ENCODE results near the gene AAK1.
"Not testable (repeated sequence)": the region's sequence is repeated elsewhere in the genome, so short reads cannot be mapped to it uniquely, and the experiment has no call there.

AAK1 gene

DNA sequence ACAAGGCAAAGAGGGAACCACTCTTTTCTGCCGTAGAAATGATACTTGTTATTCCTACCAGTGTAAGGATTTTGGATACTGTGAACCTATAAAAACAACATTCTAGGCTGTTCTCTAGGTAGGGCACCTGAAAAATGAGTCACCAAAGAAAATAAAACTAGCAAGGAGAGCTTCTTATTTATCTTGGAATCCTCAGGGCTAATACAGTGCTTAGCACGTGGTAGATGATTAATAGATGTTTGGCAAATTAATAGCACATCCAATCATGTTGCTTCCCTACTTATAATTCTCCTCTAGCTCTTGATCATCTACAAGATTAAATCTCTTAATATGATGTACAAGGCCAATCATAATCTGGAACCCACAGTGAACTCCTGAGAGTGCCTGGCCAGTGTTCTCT lies 73.1 kb downstream of the AAK1 start:
- DNase-seq, result no peak

DNA sequence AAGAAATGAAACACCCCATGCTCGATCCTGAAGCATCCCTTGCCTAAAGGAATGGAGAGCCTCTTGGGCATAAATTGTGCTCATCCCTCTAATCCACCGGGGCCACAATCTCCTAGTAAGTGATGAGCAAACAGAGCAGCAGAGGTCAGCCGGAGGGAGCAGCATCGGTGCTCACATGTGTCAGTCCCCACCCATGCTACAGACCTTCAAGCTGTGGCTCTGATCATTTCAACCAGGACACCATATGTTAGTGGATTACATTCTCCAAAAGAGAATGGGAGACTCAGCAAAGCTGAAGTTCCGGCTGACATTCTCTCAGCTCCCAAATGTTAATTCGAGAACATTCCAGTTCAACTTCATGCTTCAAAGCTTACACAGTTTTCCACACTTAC lies 75.6 kb downstream of the AAK1 start:
- no peak for DNase-seq

GRCh38 chr2:69567157-69567908 lies 76.2 kb downstream of the AAK1 start:
- no peak for DNase-seq

DNA sequence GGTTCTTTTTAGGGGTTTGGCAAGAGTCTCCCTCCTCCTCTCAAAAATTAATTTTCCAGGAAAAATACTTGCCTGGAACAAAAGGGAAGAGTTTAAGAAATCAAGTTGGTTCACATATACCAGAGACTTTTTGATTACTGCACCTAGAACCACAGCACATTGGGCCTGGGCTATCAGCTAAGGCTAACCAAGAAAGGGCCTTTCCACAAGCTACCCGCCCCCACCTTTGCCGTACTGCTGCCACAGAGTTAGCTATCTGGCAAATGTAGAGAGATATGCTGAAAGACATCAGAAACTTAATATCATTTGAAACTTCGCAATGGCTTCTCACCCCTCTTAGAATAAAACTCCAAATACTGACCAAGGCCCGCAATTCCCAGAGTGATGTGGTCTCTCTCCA lies 76.9 kb downstream of the AAK1 start:
- DNase-seq, result no peak

DNA sequence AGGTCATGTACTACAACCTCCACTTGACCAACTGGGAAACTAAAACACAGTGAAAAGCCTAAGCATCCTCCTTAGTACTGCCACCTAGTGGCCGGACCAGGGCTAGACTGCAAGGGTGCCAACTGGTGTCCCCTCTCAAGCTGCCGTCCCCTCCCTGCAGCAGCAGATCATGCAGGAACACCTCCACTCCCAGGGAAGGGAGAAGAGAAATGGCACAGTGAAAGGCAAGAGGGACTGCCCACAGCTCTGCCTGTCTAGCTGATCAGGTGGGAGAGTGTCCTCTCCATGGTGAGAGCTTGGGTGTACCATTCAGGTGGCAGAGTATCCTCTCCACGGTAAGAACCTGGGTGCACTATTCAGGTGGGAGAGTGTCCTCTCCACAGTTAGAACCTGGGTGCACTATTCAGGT lies 78.1 kb downstream of the AAK1 start:
- peak; percentile 50 for DNase-seq

DNA sequence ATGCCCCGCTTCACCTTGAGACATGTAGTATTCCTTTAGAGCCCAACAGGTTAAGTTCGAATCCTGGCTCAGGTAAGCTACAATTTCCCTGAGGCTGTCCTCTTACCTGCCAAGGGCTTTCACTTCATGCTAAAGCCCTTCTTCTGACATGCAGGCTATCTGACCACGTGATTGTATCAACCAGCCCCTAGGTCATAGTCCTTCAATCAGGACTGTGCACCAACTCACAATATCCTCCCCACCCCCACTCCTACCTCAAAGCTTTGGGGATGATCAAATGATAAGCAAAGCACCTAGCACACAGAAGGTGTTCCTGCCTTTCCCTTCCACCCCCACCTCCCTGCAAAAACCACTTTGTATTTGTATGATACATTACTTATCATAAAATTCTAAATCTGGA lies 78.9 kb downstream of the AAK1 start:
- DNase-seq, result no peak

DNA sequence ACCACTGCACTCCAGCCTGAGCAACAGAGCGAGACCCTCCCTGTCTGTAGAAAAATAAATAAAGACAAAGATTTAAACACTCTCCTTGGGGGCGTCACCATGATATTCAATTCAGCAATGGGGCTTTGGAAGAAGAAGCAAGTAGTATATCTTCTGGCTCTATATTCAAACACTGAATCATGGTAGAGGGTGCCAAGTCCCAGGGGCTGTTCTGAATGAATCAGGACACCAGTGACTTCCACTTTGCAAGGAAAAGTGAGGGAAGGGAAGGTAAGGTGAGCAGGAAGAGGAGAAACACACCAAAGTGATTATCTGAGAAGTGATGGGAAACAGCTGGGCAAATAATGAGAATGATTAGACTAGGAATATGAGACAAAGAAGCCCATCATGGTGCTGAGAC lies 80.5 kb downstream of the AAK1 start:
- DNase-seq, result no peak

- no peak for DNase-seq
These were observed 82.4 kb downstream of the AAK1 start for GRCh38 chr2:69561101-69561500.

GRCh38 chr2:69560147-69560482 lies 83.4 kb downstream of the AAK1 start:
- DNase-seq, result no peak

GRCh38 chr2:69559442-69560146 lies 83.9 kb downstream of the AAK1 start:
- DNase-seq, result no peak

GRCh38 chr2:69556008-69556407 lies 87.5 kb downstream of the AAK1 start:
- DNase-seq, result no peak

DNA sequence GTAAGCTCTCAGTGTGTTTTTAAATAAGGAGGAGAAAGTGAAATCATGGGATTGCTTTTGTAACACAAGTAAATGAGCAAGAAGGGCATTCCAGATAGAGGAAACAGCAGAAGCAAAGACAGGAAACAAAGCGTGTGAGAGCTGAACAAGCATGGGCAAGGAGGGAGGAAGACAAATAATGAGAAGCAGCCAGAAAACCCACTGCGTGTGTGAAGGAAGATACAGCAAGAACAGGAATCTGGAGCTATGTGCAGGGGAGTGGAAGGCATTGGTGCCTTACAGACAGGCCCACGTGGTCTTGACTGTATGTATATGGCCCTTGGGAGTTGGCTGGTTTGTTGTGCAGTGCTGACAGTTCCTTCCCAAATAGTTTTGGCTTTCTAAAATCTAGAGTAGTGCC lies 88.6 kb downstream of the AAK1 start:
- DNase-seq, result no peak

GRCh38 chr2:69554568-69554967 lies 89.0 kb downstream of the AAK1 start:
- DNase-seq, result no peak

- DNase-seq, result no peak
These were observed 89.5 kb downstream of the AAK1 start for GRCh38 chr2:69553991-69554390.

- not testable (repeated sequence) for DNase-seq
These were observed 93.0 kb downstream of the AAK1 start for GRCh38 chr2:69550511-69550910.

- DNase-seq, result no peak
These were observed 94.1 kb downstream of the AAK1 start for GRCh38 chr2:69549421-69549820.

- no peak for DNase-seq
These were observed 95.4 kb downstream of the AAK1 start for GRCh38 chr2:69547984-69548715.

GRCh38 chr2:69546646-69547045 lies 96.9 kb downstream of the AAK1 start:
- no peak for DNase-seq

GRCh38 chr2:69545477-69545932 lies 98.0 kb downstream of the AAK1 start:
- no peak for DNase-seq

GRCh38 chr2:69544951-69545350 lies 98.6 kb downstream of the AAK1 start:
- no peak for DNase-seq

GRCh38 chr2:69539549-69539908 lies 104.0 kb downstream of the AAK1 start:
- DNase-seq, result no peak

DNA sequence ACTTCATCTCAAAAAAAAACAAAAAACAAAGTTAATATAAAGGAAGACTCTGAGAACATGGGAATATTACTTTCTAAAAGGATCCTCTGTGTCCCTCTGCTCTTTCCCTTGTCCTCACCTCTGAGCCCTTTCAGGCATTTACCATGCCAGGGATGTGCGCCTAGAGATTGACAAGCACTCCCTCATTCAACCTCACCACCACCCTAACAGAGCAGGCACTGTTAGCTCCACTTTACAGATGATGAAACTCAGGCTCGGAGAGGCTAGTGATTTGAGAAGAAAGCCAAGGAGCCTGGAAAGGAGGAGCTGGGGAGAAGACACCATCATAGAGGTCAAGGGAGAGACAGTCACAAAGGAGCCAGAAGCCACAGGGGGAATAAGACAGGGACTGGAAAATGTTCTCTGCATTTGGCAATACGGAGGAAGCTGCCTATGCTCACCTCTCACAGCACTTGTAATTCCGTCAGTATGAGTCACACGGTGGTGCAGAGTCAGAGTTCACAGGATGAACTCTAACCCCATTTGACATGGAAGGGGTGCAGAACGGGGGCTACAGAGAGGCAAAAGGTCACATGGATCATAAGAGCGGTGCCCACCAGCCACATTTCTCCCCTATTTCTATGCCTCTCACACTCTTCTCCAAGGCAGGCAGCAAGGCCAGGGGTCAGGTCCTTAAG lies 104.5 kb downstream of the AAK1 start:
- DNase-seq, result no peak

DNA sequence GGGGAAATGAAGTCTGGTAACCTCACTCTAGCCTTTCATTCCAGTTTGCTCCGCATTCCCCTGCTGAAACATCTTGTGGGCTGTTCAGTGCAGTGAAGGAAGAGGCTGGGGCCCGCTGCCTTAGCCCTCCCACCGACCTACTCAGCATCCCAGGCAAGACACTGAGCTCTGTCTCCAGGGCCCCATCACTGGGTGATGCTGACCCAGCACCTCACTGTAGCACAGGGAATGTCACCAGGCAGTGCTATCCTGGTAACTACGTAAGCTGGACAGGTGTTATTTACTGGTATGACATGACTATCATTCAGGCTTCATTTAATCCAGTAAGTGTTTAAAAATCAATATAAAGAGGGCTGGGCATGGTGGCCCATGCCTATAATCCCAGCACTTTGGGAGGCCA lies 105.3 kb downstream of the AAK1 start:
- DNase-seq, result no peak

Measured in left hindlimb (tissue), 1 donor.